K562 (cell line): ENCODE data around the gene CRELD2. TPM values are rescaled to one million over a fixed set of nuclear protein-coding genes. Genes with fewer than 3 reads are reported as not detected.

Source experiments
- ATAC-seq: fragments of 200-7000 bp; cut with Tn5 transposase; 3 replicates; pipeline ENCODE4 v1.9.1; 2020; ENCODE audit warnings: moderate library complexity
- BruUV-seq: library from RNA; stranded (reverse); fragments of 400-500 nt; replicated peaks from 2 replicates; lab custom pipeline; 2021; lab: Mats Ljungman, UMichigan
- CTCF ChIA-PET: fragments of 300-600 bp; formaldehyde crosslinking; extraction: SDS; loops from one replicate; lab custom pipeline; 2021; ENCODE audit warnings: low intra/inter-chr PET ratio; lab: Yijun Ruan, JAX
- POLR2A ChIA-PET: fragments of 300-600, 350-650 bp; sonication (Branson Sonifier 250); formaldehyde crosslinking; extraction: SDS; loops from one replicate; lab custom pipeline; 2021; ENCODE audit warnings: antibody characterized with exemption, inconsistent platforms; lab: Yijun Ruan, JAX
- DNase-seq, 4 experiments: peaks; one replicate each; pipeline versions ENCODE4 v3.0.0 to v3.0.0-alpha.2; 2011 to 2018; ENCODE audit warnings: low spot score in 3 of 4, mixed read lengths in 3 of 4; ENCODE audit errors: extremely low read depth in 1 of 4
- FAIRE-seq: peaks from 2 replicates; lab custom pipeline; 2011; peaks lifted over from hg19 to GRCh38; lab: Jason Lieb, UNC
- H2AFZ ChIP-seq: 2 replicates; pipeline ENCODE4 v1.6.0; 2011; ENCODE audit warnings: low read depth, low read length, control low read depth, inconsistent platforms
- H3K27ac ChIP-seq: fragments of 200-600 bp; 3 replicates; pipeline ENCODE4 v1.8.0; 2011; ENCODE audit warnings: low read depth, mild to moderate bottlenecking, control low read depth, inconsistent platforms, low read length, moderate library complexity, mixed read lengths; ENCODE audit errors: extremely low read depth
- H3K27me3 ChIP-seq, 2 experiments: fragments of 300-600 bp in 1 of 2; 2 replicates in 1 of 2; 3 replicates in 1 of 2; pipeline versions ENCODE4 v1.6.0 to v1.8.0; 2011; ENCODE audit warnings: inconsistent platforms in 2 of 2, low read length in 2 of 2, mild to moderate bottlenecking in 1 of 2, mixed read lengths in 1 of 2, moderate library complexity in 1 of 2; ENCODE audit not compliant: control insufficient read depth in 2 of 2, insufficient read depth in 2 of 2
- H3K36me3 ChIP-seq: fragments of 300-600 bp; 3 replicates; pipeline ENCODE4 v1.8.0; 2011; ENCODE audit warnings: mild to moderate bottlenecking, low read length, inconsistent platforms; ENCODE audit not compliant: control insufficient read depth, insufficient read depth
- H3K4me1 ChIP-seq, 2 experiments: fragments of 200-600 bp in 1 of 2; replicated peaks in 1 of 2; 2 replicates in 1 of 2; 3 replicates in 1 of 2; pipeline versions ENCODE4 v1.5.1 to v1.8.0; 2011; ENCODE audit warnings: inconsistent platforms in 2 of 2, low read length in 2 of 2, mild to moderate bottlenecking in 1 of 2, mixed read lengths in 1 of 2, moderate library complexity in 1 of 2; ENCODE audit not compliant: control insufficient read depth in 2 of 2, insufficient read depth in 2 of 2
- H3K4me2 ChIP-seq: 2 replicates; pipeline ENCODE4 v1.6.1; 2011; ENCODE audit warnings: low read length, control low read depth, inconsistent platforms, mixed read lengths; ENCODE audit not compliant: insufficient read depth
- H3K4me3 ChIP-seq: fragments of 200-600 bp; sonication (generic), shearing (Covaris generic); 2 replicates; pipeline ENCODE4 v1.5.1; 2016; ENCODE audit warnings: control low read depth, inconsistent platforms
- H3K79me2 ChIP-seq: fragments of 200-600 bp; 3 replicates; pipeline ENCODE4 v1.8.0; 2011; ENCODE audit warnings: low read length, inconsistent platforms; ENCODE audit not compliant: control insufficient read depth, insufficient read depth
- H3K9ac ChIP-seq, 2 experiments: 2 replicates each; pipeline versions ENCODE4 v1.6.0 to v1.6.1; 2011; ENCODE audit warnings: low read depth in 2 of 2, low read length in 2 of 2, control low read depth in 1 of 2, inconsistent platforms in 1 of 2, mild to moderate bottlenecking in 1 of 2, mixed read lengths in 1 of 2; ENCODE audit not compliant: insufficient read depth in 1 of 2
- H3K9me1 ChIP-seq: one replicate; pipeline ENCODE4 v1.6.0; 2011; ENCODE audit warnings: inconsistent platforms, mild to moderate bottlenecking, low read length, moderate library complexity; ENCODE audit not compliant: control insufficient read depth, insufficient read depth
- H3K9me3 ChIP-seq: replicated peaks from 2 replicates; pipeline ENCODE4 v1.5.1; 2011; ENCODE audit warnings: low read depth, low read length, inconsistent platforms; ENCODE audit not compliant: control insufficient read depth, insufficient read depth
- H4K20me1 ChIP-seq: replicated peaks from 2 replicates; pipeline ENCODE4 v1.6.1; 2011; ENCODE audit warnings: low read length, inconsistent platforms, mixed read lengths; ENCODE audit not compliant: control insufficient read depth, insufficient read depth
- KDM2B ChIP-seq: fragments of 250-450 bp; sonication (Bioruptor Pico); IDR thresholded peaks from 2 replicates; pipeline ENCODE4 v1.8.0; 2021; ENCODE audit warnings: mild to moderate bottlenecking, moderate library complexity
- KLF10 ChIP-seq: fragments of 250-450 bp; sonication (Bioruptor Pico); IDR thresholded peaks from 2 replicates; pipeline ENCODE4 v1.6.1; 2021; ENCODE audit warnings: matching md5 sums
- LARP7 ChIP-seq: fragments of 450-650 bp; IDR thresholded peaks from 2 replicates; pipeline ENCODE4 v1.6.1; 2016
- MYNN ChIP-seq, 2 experiments: sonication (generic); formaldehyde crosslinking in 1 of 2; IDR thresholded peaks; 2 replicates each; pipeline versions ENCODE4 v1.5.0 to v1.6.1; 2016 to 2020; ENCODE audit warnings: antibody characterized with exemption in 1 of 2, missing genetic modification reagents in 1 of 2
- NR4A1 ChIP-seq, 2 experiments: fragments of 250-450 bp in 1 of 2; fragments of 450-650 bp in 1 of 2; sonication (Bioruptor Pico) in 1 of 2; IDR thresholded peaks; 2 replicates each; pipeline versions ENCODE4 v1.4.0 to v1.6.1; 2016 to 2020; ENCODE audit warnings: mild to moderate bottlenecking in 2 of 2, missing compliant biosample characterization in 1 of 2, missing genetic modification characterization in 1 of 2, moderate library complexity in 1 of 2
- NUFIP1 ChIP-seq: fragments of 450-650 bp; IDR thresholded peaks from 2 replicates; pipeline ENCODE4 v1.6.1; 2018; ENCODE audit not compliant: partially characterized antibody
- SMAD1 ChIP-seq: fragments of 150-350 bp; IDR thresholded peaks from 2 replicates; pipeline ENCODE4 v1.6.1; 2014; ENCODE audit warnings: low read length, low read depth; ENCODE audit not compliant: partially characterized antibody
- SOX6 ChIP-seq: fragments of 450-650 bp; IDR thresholded peaks from 2 replicates; pipeline ENCODE4 v1.6.1; 2014; ENCODE audit warnings: mild to moderate bottlenecking
- WGBS: fragments of 100-300 bp; shearing (Covaris generic); methylation state at CpG from one replicate; pipeline ENCODE4 v1.1.6; 2016; ENCODE audit warnings: low coverage, mixed read lengths; ENCODE audit not compliant: insufficient coverage; ENCODE audit errors: missing lambda C conversion rate; 5-methylcytosine and 5-hydroxymethylcytosine counted together
- in situ Hi-C: fragments of 300-500 bp; cut with MboI; formaldehyde crosslinking; loops from 4 replicates; pipeline ENCODE4 v1.15.0; 2018; ENCODE audit warnings: inconsistent platforms, mixed read lengths
- intact Hi-C: fragments of 100-400 bp; cut with micrococcal nuclease; formaldehyde crosslinking; loops from 2 replicates; pipeline ENCODE4 v1.14.2; 2022
- polyA plus RNA-seq, 8 experiments: library from polyadenylated mRNA; depleted of rRNA in 4 of 8; stranded (reverse) in 5 of 8; unstranded in 3 of 8; fragments of >200 nt; fragmentation: Nextera tagmentation in 2 of 8; fragmentation: Illumina TruSeq in 1 of 8; extraction: Ambion mirVana in 2 of 8; extraction: Trizol in 1 of 8; gene quantifications; 2 replicates each; pipeline versions ENCODE4 v1.2.1 to v1.2.3, GENCODE V29; 2011 to 2014; ENCODE audit warnings: inconsistent platforms in 1 of 8, missing spikeins in 1 of 8
- total RNA-seq, 7 experiments: library from RNA; depleted of rRNA in 6 of 7; stranded (reverse); fragments of >200 nt in 6 of 7; fragmentation: Illumina TruSeq in 2 of 7; extraction: Trizol in 2 of 7; gene quantifications; 2 replicates each; pipeline versions ENCODE4 v1.2.1 to v1.2.3, GENCODE V29; 2011 to 2021; ENCODE audit warnings: low replicate concordance in 1 of 7
- TF ChIP-seq, protein P1 (sequence below): fragments of 250-450 bp; sonication (Bioruptor Pico); IDR thresholded peaks from 2 replicates; pipeline ENCODE4 v1.8.0; 2021; ENCODE audit warnings: moderate library complexity, mild to moderate bottlenecking, inconsistent platforms
- TF ChIP-seq, protein P2 (sequence below): fragments of 250-450 bp; sonication (Bioruptor Pico); IDR thresholded peaks from 2 replicates; pipeline ENCODE4 v1.5.0; 2021
- TF ChIP-seq, protein P3 (sequence below): sonication (generic); formaldehyde crosslinking; IDR thresholded peaks from 2 replicates; pipeline ENCODE4 v1.8.0; 2022; ENCODE audit warnings: mild to moderate bottlenecking, missing genetic modification reagents
- TF ChIP-seq, protein P4 (sequence below): sonication (generic); formaldehyde crosslinking; IDR thresholded peaks from 2 replicates; pipeline ENCODE4 v1.8.0; 2023; ENCODE audit warnings: mild to moderate bottlenecking, missing genetic modification reagents
- TF ChIP-seq, protein P5 (sequence below): fragments of 450-650 bp; IDR thresholded peaks from 2 replicates; pipeline ENCODE4 v1.6.1; 2016

CRELD2 gene
- total and polyA plus RNA-seq, 9 of the 15 experiments (the other 6 are each of a cell fraction or from before 2014, with no cell fraction given), result 0.96 to 25.3 (median 8.8) TPM

DNA sequence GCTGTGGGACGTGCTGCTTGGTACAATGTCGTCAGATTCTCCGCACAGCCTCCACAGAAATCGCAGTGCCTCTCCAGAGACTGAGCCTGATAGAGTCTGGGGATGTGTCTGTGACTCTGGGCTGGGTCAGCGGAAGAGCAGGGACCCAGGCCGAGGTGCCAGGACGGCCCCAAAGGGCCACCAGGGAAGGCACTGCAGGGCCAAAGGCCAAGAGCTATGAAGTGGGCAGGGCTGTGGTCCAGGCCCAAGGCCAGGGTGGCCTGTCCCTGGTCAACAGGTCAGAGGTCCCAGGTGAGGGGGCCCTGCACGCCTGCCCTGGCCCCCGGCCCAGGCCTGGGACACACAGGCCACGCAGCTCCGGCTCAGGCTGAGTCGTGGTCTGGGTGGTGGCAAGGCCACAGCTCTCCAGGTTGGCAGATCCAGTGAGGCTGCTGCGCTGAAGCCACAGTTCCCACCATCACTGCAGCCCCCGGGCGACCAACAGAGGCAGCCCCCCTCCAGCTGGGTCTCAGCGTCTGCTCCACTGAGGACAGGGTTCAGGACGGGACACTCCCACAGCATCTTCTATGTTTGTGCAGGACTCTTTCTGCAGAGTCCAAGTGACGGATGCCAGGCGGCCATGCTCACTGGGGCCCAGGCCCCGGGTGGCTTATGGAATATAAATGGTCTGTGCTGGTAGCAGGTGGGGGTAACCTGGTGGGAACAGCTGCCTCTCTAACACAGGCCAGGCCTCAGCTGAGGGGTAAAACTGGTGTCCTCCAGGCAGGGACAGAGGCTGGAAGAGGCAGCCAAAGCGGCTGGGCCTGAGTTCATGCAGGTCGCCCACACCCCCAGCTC is 37.4 kb downstream of the CRELD2 start (continued):
- TF ChIP-seq, protein P1, sequence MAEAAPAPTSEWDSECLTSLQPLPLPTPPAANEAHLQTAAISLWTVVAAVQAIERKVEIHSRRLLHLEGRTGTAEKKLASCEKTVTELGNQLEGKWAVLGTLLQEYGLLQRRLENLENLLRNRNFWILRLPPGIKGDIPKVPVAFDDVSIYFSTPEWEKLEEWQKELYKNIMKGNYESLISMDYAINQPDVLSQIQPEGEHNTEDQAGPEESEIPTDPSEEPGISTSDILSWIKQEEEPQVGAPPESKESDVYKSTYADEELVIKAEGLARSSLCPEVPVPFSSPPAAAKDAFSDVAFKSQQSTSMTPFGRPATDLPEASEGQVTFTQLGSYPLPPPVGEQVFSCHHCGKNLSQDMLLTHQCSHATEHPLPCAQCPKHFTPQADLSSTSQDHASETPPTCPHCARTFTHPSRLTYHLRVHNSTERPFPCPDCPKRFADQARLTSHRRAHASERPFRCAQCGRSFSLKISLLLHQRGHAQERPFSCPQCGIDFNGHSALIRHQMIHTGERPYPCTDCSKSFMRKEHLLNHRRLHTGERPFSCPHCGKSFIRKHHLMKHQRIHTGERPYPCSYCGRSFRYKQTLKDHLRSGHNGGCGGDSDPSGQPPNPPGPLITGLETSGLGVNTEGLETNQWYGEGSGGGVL (CRISPR knock-in tag), result no peak
- no peak for TF ChIP-seq SMAD1

DNA sequence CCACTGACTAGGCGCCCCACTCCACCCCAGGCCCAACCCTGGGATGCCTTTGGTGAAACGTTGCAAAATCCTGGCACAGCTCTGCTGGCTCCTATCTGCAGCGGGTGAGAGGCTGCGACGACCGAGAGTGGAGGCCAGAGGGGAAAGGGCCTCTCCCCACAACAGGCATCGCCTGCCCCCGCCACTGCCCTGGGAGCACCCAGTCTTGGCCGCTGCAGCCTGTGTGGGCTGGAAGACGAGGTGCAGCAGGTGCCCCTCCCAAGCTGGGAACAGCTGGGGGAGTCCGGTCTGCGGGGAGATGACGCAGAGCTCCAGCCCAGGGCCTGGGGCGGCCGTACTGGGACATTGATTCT is 38.0 kb downstream of the CRELD2 start:
- 0 out of 4 replicates have a peak overlapping the region, but pooled peaks of 1 of the 2 experiments have one; percentile 4 for H3K9ac ChIP-seq
- DNase-seq, result no peak
- ChIA-PET POLR2A (interaction anchor here (0.6 kb wide), 1 partner anchor 148 kb away, joined by 4 read pairs; no protein-coding TSS in a partner anchor), CTCF (no interaction called here)
- H3K4me1 ChIP-seq, result peaks cover 12 to 85% of the 10 kb centered on the region in 2 experiments
- no peaks in the 10 kb centered on the region for H4K20me1 ChIP-seq
- no peaks in the 10 kb centered on the region for H3K9me3 ChIP-seq
- no peaks in the 10 kb centered on the region; the same call in 2 of the 3 replicates for H3K36me3 ChIP-seq
- in situ Hi-C loops, result no loop called here
- H2AFZ ChIP-seq, result no peak overlapping the region
- H3K4me3 ChIP-seq, result no peak overlapping the region
- H3K4me2 ChIP-seq, result no peak overlapping the region
- no peaks in the 10 kb centered on the region for H3K27me3 ChIP-seq
- H3K27ac ChIP-seq, result no peak overlapping the region
- no TSS peak for BruUV-seq
- ATAC-seq, result no peak
- H3K79me2 ChIP-seq, result peaks cover 16% of the 10 kb centered on the region
- H3K9me1 ChIP-seq, result no peaks in the 10 kb centered on the region
- intact Hi-C loops, result no loop called here
- WGBS, result 100% methylated on average over 1 of the region's 15 CpGs
- no peak for FAIRE-seq
- TF ChIP-seq MYNN (IDR thresholded peaks at IDR 0.05) (no peak), MYNN (CRISPR knock-in tag; IDR thresholded peaks at IDR 0.05) (no peak), NUFIP1 (no peak), LARP7 (no peak), KLF10 (CRISPR knock-in tag) (no peak), SOX6 (no peak), NR4A1 (CRISPR knock-in tag; IDR thresholded peaks at IDR 0.05) (no peak), NR4A1 (tag; IDR thresholded peaks at IDR 0.05) (no peak), KDM2B (no peak)
- TF ChIP-seq, protein P2, sequence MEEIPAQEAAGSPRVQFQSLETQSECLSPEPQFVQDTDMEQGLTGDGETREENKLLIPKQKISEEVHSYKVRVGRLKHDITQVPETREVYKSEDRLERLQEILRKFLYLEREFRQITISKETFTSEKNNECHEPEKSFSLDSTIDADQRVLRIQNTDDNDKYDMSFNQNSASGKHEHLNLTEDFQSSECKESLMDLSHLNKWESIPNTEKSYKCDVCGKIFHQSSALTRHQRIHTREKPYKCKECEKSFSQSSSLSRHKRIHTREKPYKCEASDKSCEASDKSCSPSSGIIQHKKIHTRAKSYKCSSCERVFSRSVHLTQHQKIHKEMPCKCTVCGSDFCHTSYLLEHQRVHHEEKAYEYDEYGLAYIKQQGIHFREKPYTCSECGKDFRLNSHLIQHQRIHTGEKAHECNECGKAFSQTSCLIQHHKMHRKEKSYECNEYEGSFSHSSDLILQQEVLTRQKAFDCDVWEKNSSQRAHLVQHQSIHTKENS (CRISPR knock-in tag), result no peak
- TF ChIP-seq, protein P3, sequence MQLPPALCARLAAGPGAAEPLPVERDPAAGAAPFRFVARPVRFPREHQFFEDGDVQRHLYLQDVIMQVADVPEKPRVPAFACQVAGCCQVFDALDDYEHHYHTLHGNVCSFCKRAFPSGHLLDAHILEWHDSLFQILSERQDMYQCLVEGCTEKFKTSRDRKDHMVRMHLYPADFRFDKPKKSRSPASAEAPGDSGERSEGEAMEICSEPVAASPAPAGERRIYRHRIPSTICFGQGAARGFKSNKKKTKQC (CRISPR knock-in tag), result no peak
- TF ChIP-seq, protein P4, sequence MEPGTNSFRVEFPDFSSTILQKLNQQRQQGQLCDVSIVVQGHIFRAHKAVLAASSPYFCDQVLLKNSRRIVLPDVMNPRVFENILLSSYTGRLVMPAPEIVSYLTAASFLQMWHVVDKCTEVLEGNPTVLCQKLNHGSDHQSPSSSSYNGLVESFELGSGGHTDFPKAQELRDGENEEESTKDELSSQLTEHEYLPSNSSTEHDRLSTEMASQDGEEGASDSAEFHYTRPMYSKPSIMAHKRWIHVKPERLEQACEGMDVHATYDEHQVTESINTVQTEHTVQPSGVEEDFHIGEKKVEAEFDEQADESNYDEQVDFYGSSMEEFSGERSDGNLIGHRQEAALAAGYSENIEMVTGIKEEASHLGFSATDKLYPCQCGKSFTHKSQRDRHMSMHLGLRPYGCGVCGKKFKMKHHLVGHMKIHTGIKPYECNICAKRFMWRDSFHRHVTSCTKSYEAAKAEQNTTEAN, result no peak
- TF ChIP-seq, protein P5, sequence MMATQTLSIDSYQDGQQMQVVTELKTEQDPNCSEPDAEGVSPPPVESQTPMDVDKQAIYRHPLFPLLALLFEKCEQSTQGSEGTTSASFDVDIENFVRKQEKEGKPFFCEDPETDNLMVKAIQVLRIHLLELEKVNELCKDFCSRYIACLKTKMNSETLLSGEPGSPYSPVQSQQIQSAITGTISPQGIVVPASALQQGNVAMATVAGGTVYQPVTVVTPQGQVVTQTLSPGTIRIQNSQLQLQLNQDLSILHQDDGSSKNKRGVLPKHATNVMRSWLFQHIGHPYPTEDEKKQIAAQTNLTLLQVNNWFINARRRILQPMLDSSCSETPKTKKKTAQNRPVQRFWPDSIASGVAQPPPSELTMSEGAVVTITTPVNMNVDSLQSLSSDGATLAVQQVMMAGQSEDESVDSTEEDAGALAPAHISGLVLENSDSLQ, result no peak
